ENCODE results near the gene SHISA9. TPM values are rescaled to one million over a fixed set of nuclear protein-coding genes. Genes with fewer than 3 reads are reported as not detected.

Gene SHISA9
- total RNA-seq, 1 experiment from 2014 or later: not detected

DNA sequence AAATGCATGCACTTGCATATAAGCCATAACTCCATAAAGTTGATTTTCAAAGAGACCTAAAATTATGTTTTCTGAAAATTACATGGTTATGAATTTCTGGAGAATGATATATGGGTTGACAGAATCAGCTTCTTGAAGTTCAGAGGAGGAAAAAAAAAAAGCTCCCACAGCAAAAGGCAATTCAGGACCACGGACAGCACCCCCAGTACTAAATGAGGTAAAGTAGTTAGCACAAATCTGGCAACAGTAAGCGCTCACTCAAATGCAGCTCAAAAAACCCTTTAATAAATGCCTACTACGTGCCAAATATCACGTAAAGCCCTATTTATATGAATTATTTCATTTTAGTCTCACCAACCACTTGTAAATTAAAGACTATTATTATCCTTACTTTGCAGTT is 135.2 kb downstream of the SHISA9 start:
- no peak for ATAC-seq
- Histone ChIP-seq H3K9me3 (ENCODE audit: control insufficient read depth in 1 of 2, insufficient read depth in 1 of 2, low read depth in 1 of 2, low read length in 2 of 2) (no peaks in the 10 kb centered on the region), H4K20me1 (ENCODE audit: insufficient read depth) (no peaks in the 10 kb centered on the region), H3K27ac (ENCODE audit: low read depth, low read length) (no peak overlapping the region), H3K27me3 (ENCODE audit: insufficient read depth, low read length) (no peaks in the 10 kb centered on the region), H3K36me3 (ENCODE audit: control insufficient read depth in 1 of 2, insufficient read depth in 2 of 2, low read length in 2 of 2) (no peaks in the 10 kb centered on the region), H3K9me2 (ENCODE audit: insufficient read depth) (no peaks in the 10 kb centered on the region), H2AFZ (ENCODE audit: low read depth, low read length, poor library complexity, severe bottlenecking) (no peak overlapping the region), H3K4me3 (replicated peaks in 1 of 2; ENCODE audit: low read depth in 1 of 2, low read length in 2 of 2) (no peak overlapping the region), H3K79me2 (ENCODE audit: insufficient read depth, low read length) (no peaks in the 10 kb centered on the region), H3K9ac (ENCODE audit: low read length) (no peak overlapping the region), H3K4me2 (ENCODE audit: low read length) (no peak overlapping the region), H3K4me1 (ENCODE audit: control insufficient read depth in 1 of 2, insufficient read depth in 2 of 2, low read length in 2 of 2) (no peaks in the 10 kb centered on the region)
- ChIA-PET RAD21 (ENCODE audit: low non-redundant PET in 1 of 2, low total read pairs in 2 of 2, uncharacterized antibody in 2 of 2, unreplicated experiment in 2 of 2) (no interaction called here), CTCF (no interaction called here), POLR2A (no interaction called here)
- no peak for DNase-seq (ENCODE audit: low read depth, low spot score)
- intact Hi-C loops (cut with micrococcal nuclease): no loop called here
- TF ChIP-seq REST (IDR thresholded peaks at IDR 0.05; ENCODE audit: low read depth) (peak; percentile 83), EGR1 (IDR thresholded peaks at IDR 0.05; ENCODE audit: low read depth) (no peak), EZH2phosphoT487 (IDR thresholded peaks at IDR 0.05; ENCODE audit: borderline replicate concordance) (no peak), YY1 (IDR thresholded peaks at IDR 0.05; ENCODE audit: extremely low read depth, insufficient replicate concordance, low read depth, low read length) (no peak), CEBPB (IDR thresholded peaks at IDR 0.05; ENCODE audit: low read depth) (no peak), POLR2AphosphoS5 (IDR thresholded peaks at IDR 0.05; ENCODE audit: low read depth, low read length) (no peak), CBX3 (IDR thresholded peaks at IDR 0.05; ENCODE audit: low read depth) (no peak), RAD21 (IDR thresholded peaks at IDR 0.05; ENCODE audit: low read depth) (no peak), MAX (IDR thresholded peaks at IDR 0.05) (no peak)
- BruUV-seq (replicated peaks): no TSS peak
